ENCODE measurements around the gene IVD.
A peak's percentile ranks its signal among the peaks of the same experiment; 100 is the strongest.

The IVD gene

GRCh38 chr15:40377606-40378005, 28.0 kb upstream of the IVD start:
- no peak for DNase-seq (ENCODE audit: low read depth in 2 of 2)

- DNase-seq (ENCODE audit: low read depth in 2 of 2) = no peak
Measured at GRCh38 chr15:40379374-40379773, 26.2 kb upstream of the IVD start.

GRCh38 chr15:40379853-40380252, 25.7 kb upstream of the IVD start:
- no peak for DNase-seq (ENCODE audit: low read depth in 2 of 2)

GRCh38 chr15:40380636-40381035, 25.0 kb upstream of the IVD start:
- DNase-seq (ENCODE audit: low read depth in 2 of 2) = no peak

GRCh38 chr15:40381818-40382529, 23.6 kb upstream of the IVD start:
- DNase-seq (ENCODE audit: low read depth in 2 of 2) = no peak

- DNase-seq (ENCODE audit: low read depth in 2 of 2) = peak; percentile 81 to 86
Measured at GRCh38 chr15:40382580-40383456, 22.8 kb upstream of the IVD start, which contains the start of gene KNSTRN. Gene KNSTRN (plus strand): TSS chr15:40382721. CDS start chr15:40382836, 115 bp downstream.

- DNase-seq (ENCODE audit: low read depth in 2 of 2) = no peak
Measured at GRCh38 chr15:40386480-40386879, 19.1 kb upstream of the IVD start.

GRCh38 chr15:40388941-40389823, 16.4 kb upstream of the IVD start:
- DNase-seq (ENCODE audit: low read depth in 2 of 2) = no peak

GRCh38 chr15:40389824-40390595, 15.6 kb upstream of the IVD start:
- DNase-seq (ENCODE audit: low read depth in 2 of 2) = no peak

- DNase-seq (ENCODE audit: low read depth in 2 of 2) = no peak
Measured at GRCh38 chr15:40392986-40393948, 12.3 kb upstream of the IVD start.

GRCh38 chr15:40397688-40398412, 7.7 kb upstream of the IVD start:
- no peak for DNase-seq (ENCODE audit: low read depth in 2 of 2)

- DNase-seq (ENCODE audit: low read depth in 2 of 2) = no peak
Measured at GRCh38 chr15:40398413-40398873, 7.2 kb upstream of the IVD start.

GRCh38 chr15:40399370-40399769, 6.2 kb upstream of the IVD start:
- DNase-seq (ENCODE audit: low read depth in 2 of 2) = no peak

GRCh38 chr15:40407330-40407990, 1.9 kb downstream of the IVD start:
- DNase-seq (ENCODE audit: low read depth in 2 of 2) = no peak

GRCh38 chr15:40409366-40409765, 3.8 kb downstream of the IVD start:
- DNase-seq (ENCODE audit: low read depth in 2 of 2) = no peak

- DNase-seq (ENCODE audit: low read depth in 2 of 2) = no peak
Measured at GRCh38 chr15:40410476-40410875, 4.9 kb downstream of the IVD start.

- DNase-seq (ENCODE audit: low read depth in 2 of 2) = no peak
Measured at GRCh38 chr15:40412095-40412759, 6.6 kb downstream of the IVD start.

GRCh38 chr15:40413036-40413435, 7.4 kb downstream of the IVD start:
- DNase-seq (ENCODE audit: low read depth in 2 of 2) = no peak
